Keratinocyte (primary cell): ENCODE measurements around the gene HBD.

Experiments used
- CTCF ChIP-seq, 3 experiments: IDR thresholded peaks in 1 of 3; conservative IDR thresholded peaks in 1 of 3; optimal IDR thresholded peaks in 1 of 3; 2 replicates in 2 of 3; 3 replicates in 1 of 3; pipeline versions ENCODE3 to v1.5.1; 2011; ENCODE audit warnings: low read length in 3 of 3, mild to moderate bottlenecking in 3 of 3, moderate library complexity in 2 of 3, control low read depth in 1 of 3, inconsistent platforms in 1 of 3; ENCODE audit not compliant: insufficient read depth in 2 of 3; ENCODE audit errors: extremely low read depth in 1 of 3
- EZH2 ChIP-seq: IDR thresholded peaks from one replicate; pipeline ENCODE4 v1.6.1; 2012; ENCODE audit warnings: inconsistent platforms, mild to moderate bottlenecking, low read length, moderate library complexity

- TF ChIP-seq CTCF (optimal IDR thresholded peaks at IDR 0.05 in 1 of 3, IDR thresholded peaks at IDR 0.05 in 1 of 3, conservative IDR thresholded peaks at IDR 0.05 in 1 of 3; ENCODE audit: extremely low read depth in 1 of 3, insufficient read depth in 2 of 3, low read length in 3 of 3) (no peak), EZH2 (no peak)
Observed at GRCh38 chr11:5196731-5197130, 37.6 kb downstream of the HBD start.
